GM12878 (cell line): ENCODE measurements around the gene PPP3CA. TPM values are rescaled to one million over a fixed set of nuclear protein-coding genes. Genes with fewer than 3 reads are reported as not detected.

Experiments
- BRCA1 ChIP-seq: IDR thresholded peaks from 2 replicates; pipeline ENCODE4 v1.6.1; 2011; ENCODE audit warnings: low read depth, low read length, improper control_type of control experiment
- CREB1 ChIP-seq: IDR thresholded peaks from 2 replicates; pipeline ENCODE4 v1.6.1; 2012; ENCODE audit warnings: low read depth, mild to moderate bottlenecking, inconsistent platforms
- HDAC6 ChIP-seq: fragments of 200-600 bp; sonication (generic); IDR thresholded peaks from one replicate; pipeline ENCODE4 v1.8.0; 2017; ENCODE audit warnings: antibody characterized with exemption; ENCODE audit not compliant: unreplicated experiment
- IRF4 ChIP-seq: IDR thresholded peaks from 2 replicates; pipeline ENCODE4 v1.6.1; 2011; ENCODE audit warnings: low read depth, low read length
- IRF5 ChIP-seq: fragments of 450-650 bp; IDR thresholded peaks from 2 replicates; pipeline ENCODE4 v1.6.1; 2017; ENCODE audit warnings: borderline replicate concordance
- NFXL1 ChIP-seq: fragments of 450-650 bp; IDR thresholded peaks from 2 replicates; pipeline ENCODE4 v1.6.1; 2017; ENCODE audit warnings: antibody characterized with exemption, mild to moderate bottlenecking, borderline replicate concordance
- PML ChIP-seq: IDR thresholded peaks from 2 replicates; pipeline ENCODE4 v1.6.1; 2012; ENCODE audit warnings: low read length, inconsistent platforms
- RB1 ChIP-seq: fragments of 450-650 bp; formaldehyde crosslinking; IDR thresholded peaks from 2 replicates; pipeline ENCODE4 v1.6.1; 2017; ENCODE audit warnings: mild to moderate bottlenecking, borderline replicate concordance
- SMARCA5 ChIP-seq: fragments of 450-650 bp; IDR thresholded peaks from 2 replicates; pipeline ENCODE4 v1.6.1; 2017; ENCODE audit warnings: mild to moderate bottlenecking
- SMC3 ChIP-seq: IDR thresholded peaks from 2 replicates; pipeline ENCODE4 v1.6.1; 2011; ENCODE audit warnings: low read length, improper control_type of control experiment, borderline replicate concordance
- TARDBP ChIP-seq: IDR thresholded peaks from 2 replicates; pipeline ENCODE4 v1.6.1; 2016; ENCODE audit warnings: borderline replicate concordance
- TBL1XR1 ChIP-seq: IDR thresholded peaks from 2 replicates; pipeline ENCODE4 v1.6.1; 2012; ENCODE audit warnings: low read depth, low read length, improper control_type of control experiment
- ZBED1 ChIP-seq: IDR thresholded peaks from 2 replicates; pipeline ENCODE4 v1.6.1; 2016; ENCODE audit warnings: borderline replicate concordance
- ZBTB11 ChIP-seq: fragments of 450-650 bp; formaldehyde crosslinking; IDR thresholded peaks from 2 replicates; pipeline ENCODE4 v1.5.0; 2022; ENCODE audit warnings: mild to moderate bottlenecking, missing genetic modification characterization
- ZSCAN29 ChIP-seq: fragments of 450-650 bp; IDR thresholded peaks from 2 replicates; pipeline ENCODE4 v1.6.1; 2017; ENCODE audit warnings: mild to moderate bottlenecking, moderate library complexity
- polyA plus RNA-seq, 11 experiments: library from polyadenylated mRNA; depleted of rRNA in 4 of 11; unstranded in 6 of 11; stranded (reverse) in 5 of 11; fragments of >200 nt; fragmentation: Nextera tagmentation in 4 of 11; fragmentation: Illumina TruSeq in 1 of 11; extraction: Ambion mirVana in 4 of 11; extraction: Trizol in 1 of 11; gene quantifications; 1 replicate in 1 of 11; 2 replicates in 10 of 11; pipeline versions ENCODE4 v1.2.1 to v1.2.3, GENCODE V29; 2011 to 2016; ENCODE audit warnings: inconsistent platforms in 2 of 11, missing spikeins in 2 of 11, low read depth in 1 of 11
- total RNA-seq, 4 experiments: library from RNA; depleted of rRNA in 3 of 4; stranded (reverse); fragments of >200 nt in 3 of 4; fragmentation: Illumina TruSeq in 1 of 4; extraction: Trizol in 1 of 4; gene quantifications; 2 replicates each; pipeline versions ENCODE4 v1.2.1 to v1.2.3, GENCODE V29; 2013 to 2021
- TF ChIP-seq, protein P1 (sequence below): fragments of 450-650 bp; IDR thresholded peaks from 2 replicates; pipeline ENCODE4 v1.6.1; 2017; ENCODE audit warnings: mild to moderate bottlenecking, moderate library complexity
- TF ChIP-seq, protein P2 (sequence below), 3 experiments: IDR thresholded peaks in 2 of 3; conservative IDR thresholded peaks in 1 of 3; 2 replicates each; pipeline ENCODE4 v1.5.1; 2011; ENCODE audit warnings: low read depth in 3 of 3, low read length in 3 of 3, mild to moderate bottlenecking in 3 of 3, control low read depth in 2 of 3, moderate library complexity in 2 of 3, inconsistent platforms in 1 of 3, mixed read lengths in 1 of 3; ENCODE audit not compliant: control insufficient read depth in 2 of 3, insufficient read depth in 1 of 3; ENCODE audit errors: extremely low read depth in 1 of 3
- TF ChIP-seq, protein P3 (sequence below): IDR thresholded peaks from 2 replicates; pipeline ENCODE4 v1.6.1; 2011; ENCODE audit warnings: mild to moderate bottlenecking, low read depth, low read length, moderate library complexity; ENCODE audit not compliant: insufficient replicate concordance
- TF ChIP-seq, protein P4 (sequence below): IDR thresholded peaks from 2 replicates; pipeline ENCODE4 v1.6.1; 2012; ENCODE audit warnings: low read length, inconsistent platforms

PPP3CA gene
- total and polyA plus RNA-seq, 10 of the 15 experiments (the other 5 are each of a cell fraction or from before 2014, with no cell fraction given), result 0.33 to 9.0 (median 1.0) TPM

DNA sequence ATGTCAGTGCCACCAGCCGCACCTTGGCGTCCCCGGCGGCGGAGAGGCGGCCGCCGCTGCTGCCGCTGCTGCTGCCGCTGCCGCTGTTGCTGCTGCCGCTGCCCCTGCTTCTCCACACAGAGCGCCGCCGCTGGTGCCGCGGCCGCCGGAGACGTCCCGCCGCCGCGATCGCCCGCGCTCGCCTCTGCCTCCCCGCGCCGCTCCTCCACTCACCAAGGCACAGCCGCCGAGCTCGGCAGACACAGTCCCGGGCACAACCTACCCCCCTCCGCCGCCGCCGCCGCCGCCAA is at the start of gene PPP3CA (continued):
- TF ChIP-seq, protein P1, sequence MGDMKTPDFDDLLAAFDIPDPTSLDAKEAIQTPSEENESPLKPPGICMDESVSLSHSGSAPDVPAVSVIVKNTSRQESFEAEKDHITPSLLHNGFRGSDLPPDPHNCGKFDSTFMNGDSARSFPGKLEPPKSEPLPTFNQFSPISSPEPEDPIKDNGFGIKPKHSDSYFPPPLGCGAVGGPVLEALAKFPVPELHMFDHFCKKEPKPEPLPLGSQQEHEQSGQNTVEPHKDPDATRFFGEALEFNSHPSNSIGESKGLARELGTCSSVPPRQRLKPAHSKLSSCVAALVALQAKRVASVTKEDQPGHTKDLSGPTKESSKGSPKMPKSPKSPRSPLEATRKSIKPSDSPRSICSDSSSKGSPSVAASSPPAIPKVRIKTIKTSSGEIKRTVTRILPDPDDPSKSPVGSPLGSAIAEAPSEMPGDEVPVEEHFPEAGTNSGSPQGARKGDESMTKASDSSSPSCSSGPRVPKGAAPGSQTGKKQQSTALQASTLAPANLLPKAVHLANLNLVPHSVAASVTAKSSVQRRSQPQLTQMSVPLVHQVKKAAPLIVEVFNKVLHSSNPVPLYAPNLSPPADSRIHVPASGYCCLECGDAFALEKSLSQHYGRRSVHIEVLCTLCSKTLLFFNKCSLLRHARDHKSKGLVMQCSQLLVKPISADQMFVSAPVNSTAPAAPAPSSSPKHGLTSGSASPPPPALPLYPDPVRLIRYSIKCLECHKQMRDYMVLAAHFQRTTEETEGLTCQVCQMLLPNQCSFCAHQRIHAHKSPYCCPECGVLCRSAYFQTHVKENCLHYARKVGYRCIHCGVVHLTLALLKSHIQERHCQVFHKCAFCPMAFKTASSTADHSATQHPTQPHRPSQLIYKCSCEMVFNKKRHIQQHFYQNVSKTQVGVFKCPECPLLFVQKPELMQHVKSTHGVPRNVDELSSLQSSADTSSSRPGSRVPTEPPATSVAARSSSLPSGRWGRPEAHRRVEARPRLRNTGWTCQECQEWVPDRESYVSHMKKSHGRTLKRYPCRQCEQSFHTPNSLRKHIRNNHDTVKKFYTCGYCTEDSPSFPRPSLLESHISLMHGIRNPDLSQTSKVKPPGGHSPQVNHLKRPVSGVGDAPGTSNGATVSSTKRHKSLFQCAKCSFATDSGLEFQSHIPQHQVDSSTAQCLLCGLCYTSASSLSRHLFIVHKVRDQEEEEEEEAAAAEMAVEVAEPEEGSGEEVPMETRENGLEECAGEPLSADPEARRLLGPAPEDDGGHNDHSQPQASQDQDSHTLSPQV, result no peak
- no peak for TF ChIP-seq TBL1XR1
- TF ChIP-seq SMC3, result no peak
- TF ChIP-seq, protein P2, sequence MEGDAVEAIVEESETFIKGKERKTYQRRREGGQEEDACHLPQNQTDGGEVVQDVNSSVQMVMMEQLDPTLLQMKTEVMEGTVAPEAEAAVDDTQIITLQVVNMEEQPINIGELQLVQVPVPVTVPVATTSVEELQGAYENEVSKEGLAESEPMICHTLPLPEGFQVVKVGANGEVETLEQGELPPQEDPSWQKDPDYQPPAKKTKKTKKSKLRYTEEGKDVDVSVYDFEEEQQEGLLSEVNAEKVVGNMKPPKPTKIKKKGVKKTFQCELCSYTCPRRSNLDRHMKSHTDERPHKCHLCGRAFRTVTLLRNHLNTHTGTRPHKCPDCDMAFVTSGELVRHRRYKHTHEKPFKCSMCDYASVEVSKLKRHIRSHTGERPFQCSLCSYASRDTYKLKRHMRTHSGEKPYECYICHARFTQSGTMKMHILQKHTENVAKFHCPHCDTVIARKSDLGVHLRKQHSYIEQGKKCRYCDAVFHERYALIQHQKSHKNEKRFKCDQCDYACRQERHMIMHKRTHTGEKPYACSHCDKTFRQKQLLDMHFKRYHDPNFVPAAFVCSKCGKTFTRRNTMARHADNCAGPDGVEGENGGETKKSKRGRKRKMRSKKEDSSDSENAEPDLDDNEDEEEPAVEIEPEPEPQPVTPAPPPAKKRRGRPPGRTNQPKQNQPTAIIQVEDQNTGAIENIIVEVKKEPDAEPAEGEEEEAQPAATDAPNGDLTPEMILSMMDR (IDR thresholded peaks at IDR 0.05 in 2 of 3, conservative IDR thresholded peaks at IDR 0.05 in 1 of 3; ENCODE audit: control insufficient read depth in 2 of 3, extremely low read depth in 1 of 3, insufficient read depth in 1 of 3, low read depth in 3 of 3, low read length in 3 of 3), result no peak
- peak; percentile 96 for TF ChIP-seq NFXL1
- no peak for TF ChIP-seq PML
- TF ChIP-seq ZBTB11 (CRISPR knock-in tag), result no peak
- TF ChIP-seq BRCA1, result no peak
- no peak for TF ChIP-seq IRF5
- no peak for TF ChIP-seq HDAC6
- no peak for TF ChIP-seq IRF4
- no peak; the same call in 1 of the 2 replicates for TF ChIP-seq TARDBP
- TF ChIP-seq, protein P3, sequence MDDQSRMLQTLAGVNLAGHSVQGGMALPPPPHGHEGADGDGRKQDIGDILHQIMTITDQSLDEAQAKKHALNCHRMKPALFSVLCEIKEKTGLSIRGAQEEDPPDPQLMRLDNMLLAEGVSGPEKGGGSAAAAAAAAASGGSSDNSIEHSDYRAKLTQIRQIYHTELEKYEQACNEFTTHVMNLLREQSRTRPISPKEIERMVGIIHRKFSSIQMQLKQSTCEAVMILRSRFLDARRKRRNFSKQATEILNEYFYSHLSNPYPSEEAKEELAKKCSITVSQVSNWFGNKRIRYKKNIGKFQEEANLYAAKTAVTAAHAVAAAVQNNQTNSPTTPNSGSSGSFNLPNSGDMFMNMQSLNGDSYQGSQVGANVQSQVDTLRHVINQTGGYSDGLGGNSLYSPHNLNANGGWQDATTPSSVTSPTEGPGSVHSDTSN, result no peak
- TF ChIP-seq ZBED1, result no peak
- TF ChIP-seq, protein P4, sequence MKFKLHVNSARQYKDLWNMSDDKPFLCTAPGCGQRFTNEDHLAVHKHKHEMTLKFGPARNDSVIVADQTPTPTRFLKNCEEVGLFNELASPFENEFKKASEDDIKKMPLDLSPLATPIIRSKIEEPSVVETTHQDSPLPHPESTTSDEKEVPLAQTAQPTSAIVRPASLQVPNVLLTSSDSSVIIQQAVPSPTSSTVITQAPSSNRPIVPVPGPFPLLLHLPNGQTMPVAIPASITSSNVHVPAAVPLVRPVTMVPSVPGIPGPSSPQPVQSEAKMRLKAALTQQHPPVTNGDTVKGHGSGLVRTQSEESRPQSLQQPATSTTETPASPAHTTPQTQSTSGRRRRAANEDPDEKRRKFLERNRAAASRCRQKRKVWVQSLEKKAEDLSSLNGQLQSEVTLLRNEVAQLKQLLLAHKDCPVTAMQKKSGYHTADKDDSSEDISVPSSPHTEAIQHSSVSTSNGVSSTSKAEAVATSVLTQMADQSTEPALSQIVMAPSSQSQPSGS, result no peak
- peak; percentile 73; the same call in 1 of the 2 replicates for TF ChIP-seq ZSCAN29
- peak; percentile 86 for TF ChIP-seq SMARCA5
- no peak for TF ChIP-seq RB1
- no peak for TF ChIP-seq CREB1
